HG03439 (cell line): ENCODE results near the gene CEP20.
"Not testable (repeated sequence)": the region's sequence is repeated elsewhere in the genome, so short reads cannot be mapped to it uniquely, and the experiment has no call there.

Experiments
- ATAC-seq: cut with Tn5 transposase; IDR thresholded peaks from one replicate; pipeline ENCODE4 v1.9.1; 2021; ENCODE audit warnings: mild to moderate bottlenecking, moderate library complexity; ENCODE audit not compliant: unreplicated experiment

CEP20 gene

GRCh38 chr16:15864939-15865338 is 23.5 kb downstream of the CEP20 start:
- ATAC-seq, result no peak

GRCh38 chr16:15861996-15862395 is 26.4 kb downstream of the CEP20 start:
- no peak for ATAC-seq

GRCh38 chr16:15858921-15859668 is 29.3 kb downstream of the CEP20 start:
- no peak for ATAC-seq

GRCh38 chr16:15857724-15858560 is 30.5 kb downstream of the CEP20 start:
- ATAC-seq, result no peak

- ATAC-seq, result no peak
Observed at GRCh38 chr16:15856901-15857698, 31.3 kb downstream of the CEP20 start, which contains the start of gene MYH11. Gene MYH11, minus strand, starts transcription at chr16:15857028. Its CDS starts 18,776 bp downstream, at chr16:15838252.

- no peak for ATAC-seq
Observed at GRCh38 chr16:15856182-15856581, 32.2 kb downstream of the CEP20 start.

GRCh38 chr16:15855704-15856003 is 32.7 kb downstream of the CEP20 start:
- peak; percentile 73 for ATAC-seq

- no peak for ATAC-seq
Observed at GRCh38 chr16:15854906-15855703, 33.3 kb downstream of the CEP20 start.

- ATAC-seq, result no peak
Observed at GRCh38 chr16:15854061-15854460, 34.3 kb downstream of the CEP20 start.

GRCh38 chr16:15853021-15853420 is 35.4 kb downstream of the CEP20 start:
- no peak for ATAC-seq

- not testable (repeated sequence) for ATAC-seq
Observed at GRCh38 chr16:15850555-15850954, 37.8 kb downstream of the CEP20 start.

- no peak for ATAC-seq
Observed at GRCh38 chr16:15849209-15849981, 39.0 kb downstream of the CEP20 start.

- ATAC-seq, result no peak
Observed at GRCh38 chr16:15847611-15848175, 40.7 kb downstream of the CEP20 start.

- ATAC-seq, result no peak
Observed at GRCh38 chr16:15846510-15846909, 41.9 kb downstream of the CEP20 start.

GRCh38 chr16:15843635-15844279 is 44.6 kb downstream of the CEP20 start:
- no peak for ATAC-seq

GRCh38 chr16:15839204-15839603 is 49.2 kb downstream of the CEP20 start:
- ATAC-seq, result not testable (repeated sequence)

GRCh38 chr16:15837761-15838160 is 50.6 kb downstream of the CEP20 start:
- ATAC-seq, result no peak

GRCh38 chr16:15836965-15837611 is 51.3 kb downstream of the CEP20 start:
- ATAC-seq, result no peak
